NK-92 treated with Interleukin-12 subunit alpha and Interleukin-12 subunit beta, amount 100 ng/mL, for 24 hours (cell line): ENCODE measurements around the gene RPL18.
"Not testable (repeated sequence)": the region's sequence is repeated elsewhere in the genome, so short reads cannot be mapped to it uniquely, and the experiment has no call there.

Experiments used
- DNase-seq: peaks from one replicate; lab custom pipeline; 2025; lab: John Stamatoyannopoulos, UW

RPL18 gene

GRCh38 chr19:48644355-48644754, 25.4 kb upstream of the RPL18 start:
- no peak for DNase-seq

GRCh38 chr19:48642862-48643261, 23.9 kb upstream of the RPL18 start:
- no peak for DNase-seq

GRCh38 chr19:48641850-48642249, 22.9 kb upstream of the RPL18 start:
- DNase-seq = no peak

- DNase-seq = no peak
Observed at GRCh38 chr19:48639483-48640375, 20.8 kb upstream of the RPL18 start.

GRCh38 chr19:48638831-48639381, 19.9 kb upstream of the RPL18 start:
- DNase-seq = no peak

GRCh38 chr19:48637948-48638830, 19.2 kb upstream of the RPL18 start:
- peak; percentile 57 for DNase-seq

- peak; percentile 92 for DNase-seq
Observed at GRCh38 chr19:48637449-48637947, 18.5 kb upstream of the RPL18 start.

- DNase-seq = no peak
Observed at GRCh38 chr19:48636859-48637448, 18.0 kb upstream of the RPL18 start, which contains the start of gene DBP. DBP (minus strand) TSS chr19:48637379; CDS start chr19:48636994, 385 bp downstream.

GRCh38 chr19:48635966-48636858, 17.2 kb upstream of the RPL18 start:
- no peak for DNase-seq

- DNase-seq = peak; percentile 41
Observed at GRCh38 chr19:48635263-48635965, 16.4 kb upstream of the RPL18 start.

GRCh38 chr19:48634424-48635262, 15.7 kb upstream of the RPL18 start:
- DNase-seq = peak; percentile 77

GRCh38 chr19:48634036-48634342, 15.0 kb upstream of the RPL18 start:
- no peak for DNase-seq

GRCh38 chr19:48633148-48634035, 14.4 kb upstream of the RPL18 start:
- DNase-seq = no peak

- DNase-seq = no peak
Observed at GRCh38 chr19:48632692-48633147, 13.7 kb upstream of the RPL18 start.

- not testable (repeated sequence) for DNase-seq
Observed at GRCh38 chr19:48632286-48632685, 13.3 kb upstream of the RPL18 start.

GRCh38 chr19:48631225-48631624, 12.2 kb upstream of the RPL18 start:
- no peak for DNase-seq

GRCh38 chr19:48630296-48631063, 11.5 kb upstream of the RPL18 start:
- no peak for DNase-seq
